MM.1S (cell line): ENCODE results near the gene STC2.

Source experiments
- CTCF ChIP-seq: fragments of 300-600 bp; sonication (generic); IDR thresholded peaks from 2 replicates; pipeline ENCODE4 v1.5.1; 2016; ENCODE audit warnings: antibody characterized with exemption, low read length, mixed read lengths
- EZH2 ChIP-seq: fragments of 300-600 bp; sonication (generic); optimal IDR thresholded peaks from 2 replicates; pipeline ENCODE3; 2017; ENCODE audit warnings: low read depth, mild to moderate bottlenecking, antibody characterized with exemption, low read length, mixed read lengths
- EZH2phosphoT487 ChIP-seq: fragments of 300-600 bp; sonication (generic); IDR thresholded peaks from 2 replicates; pipeline ENCODE4 v1.6.1; 2018; ENCODE audit warnings: antibody characterized with exemption, low read length

GRCh38 chr5:173327084-173327947 is 898 bp downstream of the STC2 start:
- TF ChIP-seq CTCF (no peak), EZH2 (no peak), EZH2phosphoT487 (no peak)
